NB4 (cell line): Measurements from ENCODE around the gene INVS.

Experiments
- CTCF ChIP-seq: IDR thresholded peaks from one replicate; pipeline ENCODE4 v1.5.1; 2012; ENCODE audit warnings: low read depth, low read length
- MAX ChIP-seq: IDR thresholded peaks from 2 replicates; pipeline ENCODE4 v1.6.1; 2011; ENCODE audit warnings: low read depth, low read length
- POLR2A ChIP-seq: IDR thresholded peaks from 2 replicates; pipeline ENCODE4 v1.6.1; 2011; ENCODE audit warnings: mild to moderate bottlenecking; ENCODE audit not compliant: insufficient read length; ENCODE audit errors: extremely low read depth

GRCh38 chr9:100277166-100277979 lies 178.3 kb downstream of the INVS start:
- TF ChIP-seq CTCF (no peak), POLR2A (no peak), MAX (no peak)
